ENCODE data around the gene TGM2.
"Not testable (repeated sequence)": the region's sequence is repeated elsewhere in the genome, so short reads cannot be mapped to it uniquely, and the experiment has no call there.

The TGM2 gene

DNA sequence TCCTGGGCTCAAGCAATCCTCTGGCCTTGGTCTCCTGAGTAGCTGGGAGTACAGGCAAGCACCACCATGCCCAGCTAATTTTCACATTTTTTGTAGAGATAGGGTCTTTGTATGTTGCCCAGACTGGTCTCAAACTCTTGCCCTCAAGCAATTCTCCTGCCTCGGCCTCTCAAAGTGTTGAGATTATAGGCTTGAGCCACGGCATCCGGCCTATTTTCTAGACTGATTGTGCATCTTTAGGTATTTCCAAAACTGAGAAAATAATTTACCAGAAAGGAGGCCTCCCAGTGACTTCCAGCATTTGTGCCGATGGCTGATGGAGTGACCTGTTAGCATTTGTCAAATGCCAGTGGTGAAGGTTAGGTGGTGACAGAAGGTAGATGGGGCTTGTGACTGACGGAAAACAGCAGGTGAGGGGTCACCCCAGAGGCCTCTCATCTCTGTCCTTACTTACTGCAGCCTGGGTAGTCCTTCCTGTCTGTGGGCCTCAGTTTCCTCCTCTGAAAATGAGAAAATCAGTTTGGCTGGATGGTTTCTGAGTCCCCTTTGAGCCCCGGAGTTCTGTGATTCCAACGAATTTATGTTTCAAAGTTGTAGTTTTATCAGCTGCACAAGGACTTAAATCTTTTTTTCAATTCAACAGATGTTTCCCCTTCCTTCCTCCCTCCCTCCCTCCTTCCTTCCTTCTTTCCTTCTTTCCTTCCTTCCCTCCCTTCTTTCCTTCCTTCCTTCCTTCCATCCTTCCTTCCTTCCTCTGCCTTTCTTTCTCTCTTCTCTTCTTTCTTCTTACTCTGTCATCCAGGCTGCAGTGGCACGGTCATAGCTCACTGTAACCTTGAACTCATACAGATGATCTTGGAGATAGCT is 53.5 kb downstream of the TGM2 start:
- no peak for DNase-seq

DNA sequence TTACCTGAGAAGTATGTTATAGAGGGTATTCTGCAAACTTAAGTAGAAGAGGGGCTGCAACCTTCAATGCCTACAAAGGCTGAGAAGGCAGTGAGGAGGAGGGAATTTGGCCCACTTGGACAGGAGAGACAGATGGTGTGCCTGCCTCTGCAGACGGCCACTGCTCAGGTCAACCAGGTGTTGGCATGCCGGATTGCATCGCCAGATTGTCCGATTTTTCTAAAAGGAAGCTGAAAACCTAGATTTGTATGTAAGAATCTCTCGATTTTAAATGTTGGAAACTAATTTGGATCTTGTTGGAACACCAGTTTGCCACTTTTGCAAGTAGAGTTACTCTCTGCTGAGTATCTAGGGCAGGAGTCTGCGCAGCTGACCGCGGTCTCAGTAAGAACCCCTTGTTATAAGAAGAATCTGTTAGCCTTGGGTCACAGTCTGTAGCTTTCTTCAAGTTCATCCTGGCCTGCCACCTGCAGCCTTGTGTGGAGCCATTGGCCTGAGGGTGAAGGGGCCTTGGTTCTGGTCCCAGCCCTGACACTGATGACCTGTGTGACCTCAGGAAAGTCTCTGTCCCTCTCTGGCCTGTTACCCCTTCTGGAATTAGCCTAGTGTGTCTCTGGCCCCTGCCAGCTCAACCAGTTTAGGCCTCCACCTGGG is 54.4 kb downstream of the TGM2 start:
- no peak for DNase-seq

- DNase-seq, result no peak
Measured at GRCh38 chr20:38109591-38110524, 55.2 kb downstream of the TGM2 start.

- DNase-seq, result no peak
Measured at GRCh38 chr20:38108986-38109541, 56.0 kb downstream of the TGM2 start.

- no peak for DNase-seq
Measured at GRCh38 chr20:38108438-38108985, 56.6 kb downstream of the TGM2 start.

- DNase-seq, result not testable (repeated sequence)
Measured at GRCh38 chr20:38107916-38108315, 57.2 kb downstream of the TGM2 start.

GRCh38 chr20:38107386-38107785 is 57.7 kb downstream of the TGM2 start:
- not testable (repeated sequence) for DNase-seq

- DNase-seq, result no peak
Measured at GRCh38 chr20:38106461-38106860, 58.6 kb downstream of the TGM2 start.

DNA sequence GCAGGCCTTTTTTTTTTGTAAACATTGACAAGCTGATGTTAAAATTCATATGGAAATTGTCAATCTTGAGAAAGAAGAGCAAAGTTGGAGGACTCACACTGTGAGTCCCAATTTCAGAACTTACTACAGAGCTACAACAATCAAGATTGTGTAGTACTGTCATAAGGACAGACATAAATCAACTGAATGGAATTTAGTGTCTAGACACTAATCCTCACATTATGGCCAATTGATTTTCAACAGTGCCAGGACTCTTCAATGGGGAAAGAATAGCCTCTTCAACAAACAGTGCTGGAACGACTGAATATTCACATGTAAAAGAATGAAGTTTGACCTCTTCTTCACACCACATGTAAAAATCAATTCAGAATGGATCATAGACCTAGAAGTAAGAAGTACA is 60.8 kb downstream of the TGM2 start:
- DNase-seq, result no peak

GRCh38 chr20:38102206-38102605 is 62.9 kb downstream of the TGM2 start:
- DNase-seq, result not testable (repeated sequence)

- no peak for DNase-seq
Measured at GRCh38 chr20:38098952-38099351, 66.1 kb downstream of the TGM2 start.

GRCh38 chr20:38095017-38095686 is 69.9 kb downstream of the TGM2 start:
- no peak for DNase-seq

DNA sequence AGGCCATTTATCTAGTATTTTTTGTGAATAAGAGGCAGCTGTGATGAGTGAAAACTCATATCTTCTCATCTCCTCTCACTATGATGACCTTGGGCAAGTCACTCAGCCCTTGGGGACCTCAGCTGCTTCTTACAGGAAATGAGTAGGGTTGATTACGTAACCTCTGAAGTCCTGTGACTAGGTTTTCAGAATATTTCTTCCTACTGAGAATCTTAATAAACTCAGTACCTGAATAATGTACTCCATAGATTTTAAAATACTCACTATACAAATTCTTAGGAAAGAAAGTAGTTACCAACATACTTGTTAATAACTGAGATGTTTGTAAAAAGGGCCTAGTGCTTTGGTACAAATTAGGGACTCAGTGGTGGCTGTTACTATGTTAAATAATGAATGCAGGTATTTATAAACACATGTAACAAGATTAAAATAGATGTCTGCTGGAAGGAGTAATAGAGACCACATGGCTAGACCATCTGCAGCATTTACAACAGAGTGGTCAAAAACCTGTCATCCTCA is 70.6 kb downstream of the TGM2 start:
- no peak for DNase-seq

- DNase-seq, result no peak
Measured at GRCh38 chr20:38093641-38094077, 71.4 kb downstream of the TGM2 start.

- DNase-seq, result no peak
Measured at GRCh38 chr20:38092915-38093314, 72.2 kb downstream of the TGM2 start.

GRCh38 chr20:38092260-38092857 is 72.7 kb downstream of the TGM2 start:
- no peak for DNase-seq

GRCh38 chr20:38091441-38092216 is 73.4 kb downstream of the TGM2 start:
- no peak for DNase-seq

GRCh38 chr20:38090061-38090460 is 75.0 kb downstream of the TGM2 start:
- DNase-seq, result no peak

DNA sequence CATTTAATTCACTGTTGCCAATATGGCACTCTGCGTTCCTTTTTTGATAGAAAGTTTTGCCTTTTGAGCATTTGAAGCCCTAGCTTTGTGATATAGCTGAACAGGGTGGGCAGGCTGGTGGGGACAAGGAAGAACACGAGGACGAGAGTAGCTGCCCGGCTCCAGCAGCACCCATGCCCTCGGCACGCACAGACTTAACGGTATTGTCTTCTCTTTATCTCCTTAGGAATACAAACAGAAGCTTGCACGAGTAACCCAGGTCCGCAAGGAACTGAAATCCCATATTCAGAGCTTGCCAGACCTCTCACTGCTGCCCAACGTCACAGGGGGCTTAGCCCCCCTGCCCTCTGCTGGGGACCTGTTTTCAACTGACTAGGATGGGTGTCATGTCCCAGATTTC is 75.6 kb downstream of the TGM2 start:
- no peak for DNase-seq

DNA sequence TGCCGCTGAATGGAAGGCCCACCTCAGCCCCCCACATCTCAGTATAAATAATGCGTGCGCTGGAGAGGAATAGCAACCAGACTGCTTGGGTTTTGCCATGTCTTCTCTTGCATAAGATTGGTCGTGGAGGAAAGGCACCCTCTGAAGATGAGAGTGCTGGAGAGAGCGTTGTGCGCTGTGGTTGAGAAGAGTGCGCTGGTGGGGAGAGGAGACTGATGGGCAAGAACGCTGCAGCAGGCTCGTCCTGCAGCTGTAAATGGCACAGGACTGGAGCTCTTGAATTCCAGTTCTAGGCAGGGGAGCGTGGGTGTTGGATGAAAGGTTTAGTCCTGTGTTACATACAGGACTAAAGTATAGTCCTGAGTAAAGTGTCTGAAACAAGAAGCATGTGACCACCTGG is 80.0 kb downstream of the TGM2 start:
- no peak for DNase-seq

Measured in stimulated activated naive CD4-positive, alpha-beta T cell (primary cell).